HL-60 (cell line): ENCODE measurements around the gene VRK2.
A peak's percentile ranks its signal among the peaks of the same experiment; 100 is the strongest.

Experiments used
- DNase-seq, 2 experiments: peaks; one replicate each; pipeline ENCODE4 v3.0.0-alpha.2; 2010 to 2020; ENCODE audit warnings: low read depth in 1 of 2, low spot score in 1 of 2
- H3K27ac ChIP-seq: fragments of 250-450 bp; sonication (Bioruptor Pico); replicated peaks from 2 replicates; pipeline ENCODE4 v1.5.1; 2020; ENCODE audit warnings: mild to moderate bottlenecking, moderate library complexity
- H3K27me3 ChIP-seq: fragments of 250-450 bp; sonication (Bioruptor Pico); 2 replicates; pipeline ENCODE4 v1.5.1; 2021; ENCODE audit warnings: mild to moderate bottlenecking, moderate library complexity; ENCODE audit not compliant: insufficient read depth, poor library complexity, severe bottlenecking
- H3K4me3 ChIP-seq: replicated peaks from 2 replicates; pipeline ENCODE4 v1.5.1; 2011; ENCODE audit warnings: mild to moderate bottlenecking, control low read depth, low read length; ENCODE audit not compliant: insufficient read depth
- GABPA ChIP-seq: IDR thresholded peaks from 2 replicates; pipeline ENCODE4 v1.6.1; 2012; ENCODE audit warnings: low read depth
- POLR2AphosphoS5 ChIP-seq: IDR thresholded peaks from 2 replicates; pipeline ENCODE4 v1.6.1; 2012; ENCODE audit warnings: low read depth
- SPI1 ChIP-seq: IDR thresholded peaks from 2 replicates; pipeline ENCODE4 v1.6.1; 2012; ENCODE audit warnings: low read depth, mild to moderate bottlenecking, borderline replicate concordance
- TF ChIP-seq, protein P1 (sequence below): IDR thresholded peaks from 2 replicates; pipeline ENCODE4 v1.6.1; 2012; ENCODE audit warnings: low read depth; ENCODE audit not compliant: insufficient replicate concordance
- TF ChIP-seq, protein P2 (sequence below): IDR thresholded peaks from one replicate; pipeline ENCODE4 v1.5.1; 2011; ENCODE audit warnings: low read length, control low read depth, inconsistent platforms; ENCODE audit not compliant: insufficient read depth

Gene VRK2

DNA sequence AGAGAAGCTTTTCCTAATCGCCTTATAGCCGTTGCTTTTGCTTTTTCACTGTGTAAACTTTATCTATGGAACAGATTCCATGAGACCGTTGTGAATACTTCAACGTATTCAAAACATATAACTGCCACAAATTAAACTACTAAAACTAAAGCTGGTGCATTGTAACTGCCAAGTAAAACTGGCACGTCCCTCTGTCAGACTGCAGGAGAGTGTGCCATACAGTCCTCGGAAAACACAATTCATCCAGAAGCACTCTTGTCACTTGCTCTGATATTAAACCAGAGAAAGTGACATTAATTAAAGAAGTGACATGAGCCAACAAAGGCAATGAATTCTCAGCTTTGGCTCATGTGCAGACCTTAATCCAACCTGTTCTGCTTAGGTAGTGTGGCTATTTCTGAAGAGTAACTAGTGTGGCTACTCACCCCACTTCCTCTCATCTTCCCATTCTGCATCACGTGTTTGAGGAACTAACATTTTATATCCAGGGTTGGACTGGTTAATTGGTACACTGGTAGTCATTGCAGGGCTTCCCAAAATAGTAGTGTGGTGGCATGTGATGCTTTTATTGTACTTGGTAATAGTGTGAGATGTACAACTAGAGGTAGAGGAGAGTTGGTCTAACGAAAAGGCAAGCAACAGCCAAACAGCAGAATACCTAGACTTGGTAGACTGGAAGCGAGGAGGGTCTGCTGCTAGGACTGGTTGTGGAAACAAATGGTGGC, 9.7 kb downstream of the VRK2 start:
- Histone ChIP-seq H3K4me3 (no peak overlapping the region), H3K27ac (no peak overlapping the region), H3K27me3 (no peaks in the 10 kb centered on the region)
- no peak for TF ChIP-seq POLR2AphosphoS5
- TF ChIP-seq SPI1 = 0 out of 2 replicates have a peak, but pooled peaks have one; percentile 43
- DNase-seq = no peak

DNA sequence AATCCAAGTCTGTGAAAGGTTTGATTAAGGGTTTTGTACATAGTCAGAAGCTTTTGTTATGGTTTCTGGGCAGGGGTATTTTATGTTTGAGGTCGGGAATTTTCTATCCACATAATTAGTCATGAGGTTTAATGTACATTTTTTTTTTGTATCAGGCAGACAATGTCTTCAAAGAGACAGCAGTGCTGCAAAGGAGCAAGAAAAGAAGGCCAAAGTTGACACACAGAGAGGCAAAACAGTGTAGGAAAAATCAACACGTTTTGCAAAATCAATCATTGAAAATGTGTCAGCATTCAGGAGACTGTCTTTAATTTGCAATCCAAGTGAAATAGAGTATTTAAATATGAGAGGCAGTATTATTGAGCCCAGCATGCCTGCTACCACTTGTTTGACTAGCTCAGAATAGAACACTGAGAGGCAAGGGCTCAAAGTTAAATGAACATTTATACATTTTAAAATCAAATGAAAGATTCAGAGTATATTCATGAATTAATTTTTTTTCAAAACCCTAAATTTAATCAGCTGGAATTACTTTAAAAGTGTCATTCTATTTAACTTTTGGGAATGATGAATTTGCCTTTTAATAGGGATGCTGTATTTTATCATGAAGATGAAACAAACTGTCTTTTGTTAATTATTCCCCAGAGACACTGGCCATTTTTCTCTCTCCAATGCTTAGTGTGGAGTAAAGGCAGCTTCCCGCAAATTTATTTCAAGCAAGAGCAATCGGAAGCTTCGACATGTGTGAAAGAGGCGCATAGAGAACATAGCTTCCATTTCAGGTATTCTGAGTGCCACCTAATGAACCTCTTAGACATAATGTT, 11.3 kb downstream of the VRK2 start:
- H3K27ac ChIP-seq = no peak overlapping the region
- no peaks in the 10 kb centered on the region for H3K27me3 ChIP-seq
- no peak overlapping the region for H3K4me3 ChIP-seq
- DNase-seq = no peak
- TF ChIP-seq, protein P1, sequence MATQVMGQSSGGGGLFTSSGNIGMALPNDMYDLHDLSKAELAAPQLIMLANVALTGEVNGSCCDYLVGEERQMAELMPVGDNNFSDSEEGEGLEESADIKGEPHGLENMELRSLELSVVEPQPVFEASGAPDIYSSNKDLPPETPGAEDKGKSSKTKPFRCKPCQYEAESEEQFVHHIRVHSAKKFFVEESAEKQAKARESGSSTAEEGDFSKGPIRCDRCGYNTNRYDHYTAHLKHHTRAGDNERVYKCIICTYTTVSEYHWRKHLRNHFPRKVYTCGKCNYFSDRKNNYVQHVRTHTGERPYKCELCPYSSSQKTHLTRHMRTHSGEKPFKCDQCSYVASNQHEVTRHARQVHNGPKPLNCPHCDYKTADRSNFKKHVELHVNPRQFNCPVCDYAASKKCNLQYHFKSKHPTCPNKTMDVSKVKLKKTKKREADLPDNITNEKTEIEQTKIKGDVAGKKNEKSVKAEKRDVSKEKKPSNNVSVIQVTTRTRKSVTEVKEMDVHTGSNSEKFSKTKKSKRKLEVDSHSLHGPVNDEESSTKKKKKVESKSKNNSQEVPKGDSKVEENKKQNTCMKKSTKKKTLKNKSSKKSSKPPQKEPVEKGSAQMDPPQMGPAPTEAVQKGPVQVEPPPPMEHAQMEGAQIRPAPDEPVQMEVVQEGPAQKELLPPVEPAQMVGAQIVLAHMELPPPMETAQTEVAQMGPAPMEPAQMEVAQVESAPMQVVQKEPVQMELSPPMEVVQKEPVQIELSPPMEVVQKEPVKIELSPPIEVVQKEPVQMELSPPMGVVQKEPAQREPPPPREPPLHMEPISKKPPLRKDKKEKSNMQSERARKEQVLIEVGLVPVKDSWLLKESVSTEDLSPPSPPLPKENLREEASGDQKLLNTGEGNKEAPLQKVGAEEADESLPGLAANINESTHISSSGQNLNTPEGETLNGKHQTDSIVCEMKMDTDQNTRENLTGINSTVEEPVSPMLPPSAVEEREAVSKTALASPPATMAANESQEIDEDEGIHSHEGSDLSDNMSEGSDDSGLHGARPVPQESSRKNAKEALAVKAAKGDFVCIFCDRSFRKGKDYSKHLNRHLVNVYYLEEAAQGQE = no peak
- TF ChIP-seq SPI1 = no peak
- TF ChIP-seq POLR2AphosphoS5 = no peak

DNA sequence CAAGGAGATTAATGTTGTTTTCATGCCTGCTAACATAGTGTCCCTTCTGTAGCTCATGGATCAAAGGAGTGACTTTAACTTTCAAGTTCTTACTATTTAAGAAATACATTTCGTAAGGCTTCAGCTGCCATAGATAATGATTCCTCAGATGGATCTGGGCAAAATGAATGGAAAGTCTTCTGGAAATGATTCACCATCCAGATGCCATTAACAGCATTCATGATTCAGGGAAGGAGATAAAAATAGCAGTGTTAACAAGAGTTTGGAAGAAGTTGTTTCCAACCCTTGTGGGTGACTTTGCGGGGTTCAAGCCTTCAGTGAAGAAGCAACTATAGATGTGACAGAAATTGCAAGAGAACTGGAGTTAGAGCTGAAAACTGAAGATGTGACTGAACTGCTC, 17.0 kb downstream of the VRK2 start:
- DNase-seq = no peak
- TF ChIP-seq GABPA (no peak), POLR2AphosphoS5 (no peak)
- TF ChIP-seq, protein P2, sequence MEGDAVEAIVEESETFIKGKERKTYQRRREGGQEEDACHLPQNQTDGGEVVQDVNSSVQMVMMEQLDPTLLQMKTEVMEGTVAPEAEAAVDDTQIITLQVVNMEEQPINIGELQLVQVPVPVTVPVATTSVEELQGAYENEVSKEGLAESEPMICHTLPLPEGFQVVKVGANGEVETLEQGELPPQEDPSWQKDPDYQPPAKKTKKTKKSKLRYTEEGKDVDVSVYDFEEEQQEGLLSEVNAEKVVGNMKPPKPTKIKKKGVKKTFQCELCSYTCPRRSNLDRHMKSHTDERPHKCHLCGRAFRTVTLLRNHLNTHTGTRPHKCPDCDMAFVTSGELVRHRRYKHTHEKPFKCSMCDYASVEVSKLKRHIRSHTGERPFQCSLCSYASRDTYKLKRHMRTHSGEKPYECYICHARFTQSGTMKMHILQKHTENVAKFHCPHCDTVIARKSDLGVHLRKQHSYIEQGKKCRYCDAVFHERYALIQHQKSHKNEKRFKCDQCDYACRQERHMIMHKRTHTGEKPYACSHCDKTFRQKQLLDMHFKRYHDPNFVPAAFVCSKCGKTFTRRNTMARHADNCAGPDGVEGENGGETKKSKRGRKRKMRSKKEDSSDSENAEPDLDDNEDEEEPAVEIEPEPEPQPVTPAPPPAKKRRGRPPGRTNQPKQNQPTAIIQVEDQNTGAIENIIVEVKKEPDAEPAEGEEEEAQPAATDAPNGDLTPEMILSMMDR = no peak
- no peak overlapping the region for H3K4me3 ChIP-seq
- H3K27me3 ChIP-seq = no peaks in the 10 kb centered on the region
- no peak overlapping the region for H3K27ac ChIP-seq

DNA sequence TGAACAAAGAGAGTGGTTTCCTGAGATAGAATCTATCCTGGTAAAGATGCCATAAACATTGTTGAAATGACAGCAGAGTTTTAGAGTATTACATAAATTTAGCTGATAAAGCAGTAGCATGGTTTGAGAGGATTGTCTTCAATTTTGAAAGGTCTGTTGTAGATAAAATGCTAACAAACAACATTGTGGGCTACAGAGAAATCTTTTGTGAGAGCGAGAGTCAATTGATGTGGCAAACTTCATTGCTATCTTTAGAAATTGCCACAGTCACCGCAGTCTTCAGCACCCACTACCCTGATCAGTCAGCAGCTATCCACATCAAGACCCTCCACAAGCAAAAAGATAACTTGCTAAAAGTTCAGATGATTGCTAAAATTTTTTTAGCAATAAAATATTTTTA, 17.5 kb downstream of the VRK2 start:
- Histone ChIP-seq H3K4me3 (no peak overlapping the region), H3K27me3 (no peaks in the 10 kb centered on the region), H3K27ac (no peak overlapping the region)
- no peak for TF ChIP-seq GABPA
- TF ChIP-seq, protein P2 = no peak
- TF ChIP-seq SPI1 = no peak
- TF ChIP-seq POLR2AphosphoS5 = no peak
- TF ChIP-seq, protein P1 = no peak
- no peak for DNase-seq
